AG09309 (cell line): ENCODE measurements around the gene HIVEP3.

Experiments
- DNase-seq: peaks from one replicate; pipeline ENCODE4 v3.0.0-alpha.2; 2010; ENCODE audit warnings: low read depth
- H3K4me3 ChIP-seq: 2 replicates; pipeline ENCODE4 v1.5.1; 2011; ENCODE audit warnings: mild to moderate bottlenecking, low read depth, low read length, moderate library complexity; ENCODE audit not compliant: control insufficient read depth
- CTCF ChIP-seq: IDR thresholded peaks from 2 replicates; pipeline ENCODE4 v1.5.1; 2011; ENCODE audit warnings: mild to moderate bottlenecking, low read depth, low read length, inconsistent platforms; ENCODE audit not compliant: insufficient read depth, control insufficient read depth; ENCODE audit errors: missing control alignments

Gene HIVEP3

GRCh38 chr1:41813755-41814745, 104.7 kb downstream of the HIVEP3 start:
- no peak for TF ChIP-seq CTCF
- DNase-seq: no peak
- H3K4me3 ChIP-seq: no peak overlapping the region

GRCh38 chr1:41813226-41813625, 105.5 kb downstream of the HIVEP3 start:
- no peak overlapping the region for H3K4me3 ChIP-seq
- no peak for DNase-seq
- TF ChIP-seq CTCF: no peak

- H3K4me3 ChIP-seq: no peak overlapping the region
- peak; percentile 80 for DNase-seq
- TF ChIP-seq CTCF: no peak
These were observed 106.3 kb downstream of the HIVEP3 start for GRCh38 chr1:41812453-41812852.

GRCh38 chr1:41812051-41812450, 106.7 kb downstream of the HIVEP3 start:
- peak; percentile 41 for DNase-seq
- TF ChIP-seq CTCF: peak; percentile 79

GRCh38 chr1:41811051-41811795, 107.5 kb downstream of the HIVEP3 start:
- peak; percentile 2 for TF ChIP-seq CTCF
- no peak overlapping the region for H3K4me3 ChIP-seq
- no peak for DNase-seq

More at GRCh38 chr1:41812051-41812450, 106.7 kb downstream of the HIVEP3 start:
- H3K4me3 ChIP-seq: no peak overlapping the region

GRCh38 chr1:41810446-41810845, 108.3 kb downstream of the HIVEP3 start:
- no peak for DNase-seq
- no peak overlapping the region for H3K4me3 ChIP-seq
- no peak for TF ChIP-seq CTCF
